NCI-H446 (cell line): ENCODE data around the gene ZCWPW2.

ENCODE experiments used
- DNase-seq, 2 experiments: peaks; one replicate each; lab custom pipeline; 2025; lab: John Stamatoyannopoulos, UW

ZCWPW2 gene

DNA sequence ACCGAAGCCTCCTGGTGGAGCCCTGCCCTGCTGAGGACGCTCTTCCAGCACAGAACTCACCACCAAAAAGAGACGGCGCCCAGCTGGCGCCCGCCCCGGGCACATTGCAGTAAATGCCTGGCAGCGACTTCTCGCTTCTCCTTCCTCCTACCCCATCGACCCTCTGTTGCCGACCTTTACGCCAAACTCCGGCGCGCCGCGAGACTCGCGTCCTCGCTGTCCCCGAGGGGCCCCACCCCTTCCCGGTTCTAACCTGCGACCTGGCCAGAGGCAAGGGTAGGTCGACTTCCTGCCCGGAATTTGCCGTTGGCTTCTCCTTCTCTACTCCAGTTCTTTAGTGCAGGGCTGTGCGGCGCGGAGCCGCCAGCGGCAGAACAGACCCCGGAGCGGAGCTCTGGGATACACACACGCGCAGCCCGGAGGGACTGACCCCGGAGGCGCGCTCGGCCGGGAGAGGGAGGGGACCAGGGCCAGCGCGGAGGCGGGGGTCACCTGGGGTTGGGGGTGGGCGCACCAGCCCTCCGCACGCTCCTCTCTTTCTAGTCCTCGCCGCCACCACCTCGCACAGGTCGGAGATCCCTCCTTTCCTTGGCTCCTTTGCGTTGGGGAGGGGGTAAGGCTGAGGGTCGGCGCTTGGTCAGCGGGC, 226.7 kb downstream of the ZCWPW2 start:
- DNase-seq, result peak in 1 of 2 experiments; percentile 53
